Measurements from ENCODE around the gene NDUFV3. TPM values are rescaled to one million over a fixed set of nuclear protein-coding genes. Genes with fewer than 3 reads are reported as not detected.
"Not testable (repeated sequence)": the region's sequence is repeated elsewhere in the genome, so short reads cannot be mapped to it uniquely, and the experiment has no call there.

The NDUFV3 gene
- total RNA-seq, 2 experiments from 2014 or later: 23.1 to 29.4 TPM

- Histone ChIP-seq H3K27ac (ENCODE audit: low read depth, low read length, poor library complexity, severe bottlenecking) (no peak overlapping the region), H3K4me1 (ENCODE audit: insufficient read depth, low read length, poor library complexity, severe bottlenecking) (no peaks in the 10 kb centered on the region), H3K9me3 (ENCODE audit: low read length) (no peaks in the 10 kb centered on the region), H4K20me1 (ENCODE audit: insufficient read depth, low read length) (peaks cover 12% of the 10 kb centered on the region; the same call in 1 of the 2 replicates), H3K4me3 (ENCODE audit: low read depth, low read length, poor library complexity, severe bottlenecking) (no peak overlapping the region), H3K79me2 (ENCODE audit: insufficient read depth, low read depth, low read length) (peaks cover 52% of the 10 kb centered on the region), H3K9me2 (ENCODE audit: insufficient read depth, low read length) (no peaks in the 10 kb centered on the region), H3K36me3 (ENCODE audit: insufficient read depth, low read length) (peaks cover 93% of the 10 kb centered on the region), H3K4me2 (ENCODE audit: low read length) (no peak overlapping the region), H2AFZ (ENCODE audit: low read length) (no peak overlapping the region)
- POLR2A ChIA-PET: no interaction called here
- TF ChIP-seq CTCF (conservative IDR thresholded peaks at IDR 0.05; ENCODE audit: low read length) (no peak), EZH2phosphoT487 (IDR thresholded peaks at IDR 0.05; ENCODE audit: borderline replicate concordance, low read depth, low read length) (no peak)
- BruUV-seq (replicated peaks): no TSS peak
- no peak for DNase-seq (ENCODE audit: low spot score)
- intact Hi-C loops (cut with micrococcal nuclease; ENCODE audit: unreplicated experiment): no loop called here
- CTCF ChIA-PET (ENCODE audit: unreplicated experiment): no interaction called here
Measured at GRCh38 chr21:42865776-42866160, 27.3 kb upstream of the NDUFV3 start.

GRCh38 chr21:42868196-42868595 is 24.9 kb upstream of the NDUFV3 start:
- Histone ChIP-seq H2AFZ (ENCODE audit: low read length) (no peak overlapping the region), H3K4me2 (ENCODE audit: low read length) (no peak overlapping the region), H3K79me2 (ENCODE audit: insufficient read depth, low read depth, low read length) (peaks cover 50% of the 10 kb centered on the region), H3K36me3 (ENCODE audit: insufficient read depth, low read length) (peaks cover 95% of the 10 kb centered on the region), H3K27ac (ENCODE audit: low read depth, low read length, poor library complexity, severe bottlenecking) (no peak overlapping the region), H3K9me2 (ENCODE audit: insufficient read depth, low read length) (no peaks in the 10 kb centered on the region), H3K4me1 (ENCODE audit: insufficient read depth, low read length, poor library complexity, severe bottlenecking) (no peaks in the 10 kb centered on the region), H3K4me3 (ENCODE audit: low read depth, low read length, poor library complexity, severe bottlenecking) (no peak overlapping the region), H3K9me3 (ENCODE audit: low read length) (no peaks in the 10 kb centered on the region), H4K20me1 (ENCODE audit: insufficient read depth, low read length) (peaks cover 12% of the 10 kb centered on the region; the same call in 1 of the 2 replicates)
- TF ChIP-seq EZH2phosphoT487 (IDR thresholded peaks at IDR 0.05; ENCODE audit: borderline replicate concordance, low read depth, low read length): no peak
- no peak for TF ChIP-seq CTCF (conservative IDR thresholded peaks at IDR 0.05; ENCODE audit: low read length)
- no TSS peak for BruUV-seq (replicated peaks)
- POLR2A ChIA-PET: no interaction called here
- CTCF ChIA-PET (ENCODE audit: unreplicated experiment): no interaction called here
- DNase-seq (ENCODE audit: low spot score): no peak
- intact Hi-C loops (cut with micrococcal nuclease; ENCODE audit: unreplicated experiment): no loop called here

- Histone ChIP-seq H3K9me3 (ENCODE audit: low read length) (no peaks in the 10 kb centered on the region), H3K27ac (ENCODE audit: low read depth, low read length, poor library complexity, severe bottlenecking) (no peak overlapping the region), H3K9me2 (ENCODE audit: insufficient read depth, low read length) (no peaks in the 10 kb centered on the region), H4K20me1 (ENCODE audit: insufficient read depth, low read length) (peaks cover 6% of the 10 kb centered on the region; the same call in 1 of the 2 replicates), H3K4me1 (ENCODE audit: insufficient read depth, low read length, poor library complexity, severe bottlenecking) (peaks cover 10% of the 10 kb centered on the region), H3K4me3 (ENCODE audit: low read depth, low read length, poor library complexity, severe bottlenecking) (no peak overlapping the region), H2AFZ (ENCODE audit: low read length) (no peak overlapping the region), H3K36me3 (ENCODE audit: insufficient read depth, low read length) (peaks cover 95% of the 10 kb centered on the region), H3K4me2 (ENCODE audit: low read length) (no peak overlapping the region), H3K79me2 (ENCODE audit: insufficient read depth, low read depth, low read length) (peaks cover 43% of the 10 kb centered on the region)
- no peak for DNase-seq (ENCODE audit: low spot score)
- intact Hi-C loops (cut with micrococcal nuclease; ENCODE audit: unreplicated experiment): no loop called here
- ChIA-PET CTCF (ENCODE audit: unreplicated experiment) (no interaction called here), POLR2A (no interaction called here)
- no TSS peak for BruUV-seq (replicated peaks)
- TF ChIP-seq CTCF (conservative IDR thresholded peaks at IDR 0.05; ENCODE audit: low read length) (no peak), EZH2phosphoT487 (IDR thresholded peaks at IDR 0.05; ENCODE audit: borderline replicate concordance, low read depth, low read length) (no peak)
Measured at GRCh38 chr21:42873096-42873495, 20.0 kb upstream of the NDUFV3 start.

GRCh38 chr21:42875811-42876210 is 17.3 kb upstream of the NDUFV3 start:
- H3K4me3 ChIP-seq (ENCODE audit: low read depth, low read length, poor library complexity, severe bottlenecking); H3K9me2 ChIP-seq (ENCODE audit: insufficient read depth, low read length); H3K27ac ChIP-seq (ENCODE audit: low read depth, low read length, poor library complexity, severe bottlenecking); H4K20me1 ChIP-seq (ENCODE audit: insufficient read depth, low read length); H3K9me3 ChIP-seq (ENCODE audit: low read length); DNase-seq (ENCODE audit: low spot score); H3K4me2 ChIP-seq (ENCODE audit: low read length); CTCF ChIA-PET (ENCODE audit: unreplicated experiment); BruUV-seq (replicated peaks); H2AFZ ChIP-seq (ENCODE audit: low read length): not testable (repeated sequence)
- intact Hi-C loops (cut with micrococcal nuclease; ENCODE audit: unreplicated experiment): loop anchor here (5.0 kb wide), 1 partner anchor 219 kb away; no protein-coding TSS in a partner anchor
- peaks cover 55% of the 10 kb centered on the region for H3K79me2 ChIP-seq (ENCODE audit: insufficient read depth, low read depth, low read length)
- peaks cover 20% of the 10 kb centered on the region for H3K4me1 ChIP-seq (ENCODE audit: insufficient read depth, low read length, poor library complexity, severe bottlenecking)
- H3K36me3 ChIP-seq (ENCODE audit: insufficient read depth, low read length): peaks cover 73% of the 10 kb centered on the region
- POLR2A ChIA-PET: interaction anchor here (0.6 kb wide), 1 partner anchor 33 kb away, joined by 5 read pairs; no protein-coding TSS in a partner anchor
